ENCODE data around the gene RPH3AL. TPM values are rescaled to one million over a fixed set of nuclear protein-coding genes. Genes with fewer than 3 reads are reported as not detected.

The RPH3AL gene
- total RNA-seq, 1 experiment from 2014 or later, result 3.0 TPM

DNA sequence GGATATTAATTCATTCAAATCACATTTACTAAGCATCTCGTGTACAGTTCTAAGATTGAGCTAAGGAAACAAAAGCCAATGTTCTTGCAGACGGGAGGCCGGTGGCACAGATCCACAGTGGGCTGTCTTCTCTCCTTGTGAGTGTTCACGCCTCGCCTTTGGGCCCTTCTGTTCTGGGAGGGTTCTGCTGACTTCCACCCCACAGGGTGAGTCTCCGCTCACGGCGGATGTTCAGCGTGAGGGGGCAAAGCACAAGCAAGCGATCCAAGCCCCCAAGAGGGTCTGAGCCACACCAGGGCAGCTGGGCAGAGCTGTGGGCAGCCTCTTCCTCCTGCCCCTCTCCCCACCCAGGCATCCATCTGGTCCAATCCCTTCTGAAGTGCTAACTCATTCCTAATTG, 86.9 kb downstream of the RPH3AL start:
- no peak for TF ChIP-seq CTCF (conservative IDR thresholded peaks at IDR 0.05)

More for the DNA sequence above, 86.9 kb downstream of the RPH3AL start:
- no peaks in the 10 kb centered on the region for H4K20me1 ChIP-seq (ENCODE audit: control insufficient read depth, insufficient read depth, insufficient read length)
- no peak overlapping the region for H2AK5ac ChIP-seq (ENCODE audit: insufficient read length, low read length)
- H3K56ac ChIP-seq (ENCODE audit: insufficient read length, low read depth, low read length), result no peak overlapping the region
- H2AFZ ChIP-seq (ENCODE audit: low read length), result no peak overlapping the region
- no peak overlapping the region for H3K14ac ChIP-seq (ENCODE audit: insufficient read depth, low read length)
- no peak overlapping the region for H3K23ac ChIP-seq (ENCODE audit: insufficient read length, low read depth, low read length)
- H2BK15ac ChIP-seq (ENCODE audit: low read depth, low read length), result no peak overlapping the region
- H4K8ac ChIP-seq (replicated peaks; ENCODE audit: insufficient read length, low read depth, low read length), result no peak overlapping the region
- no CpG with 5 or more reads among the region's 10 CpGs for WGBS (ENCODE audit: extremely low coverage, insufficient read length, low lambda C conversion rate)
- peaks cover 20% of the 10 kb centered on the region for H3K27me3 Mint-ChIP-seq (ENCODE audit: low read depth)
- peaks cover 22 to 29% of the 10 kb centered on the region in 2 experiments for H3K9me3 Mint-ChIP-seq
- no peak overlapping the region for H4K91ac ChIP-seq (ENCODE audit: insufficient read length, low read depth, low read length)
- no peak overlapping the region for H3T11ph ChIP-seq (ENCODE audit: low read length)
- H4K5ac ChIP-seq (ENCODE audit: insufficient read length, low read depth, low read length), result no peak overlapping the region
- H3K79me1 ChIP-seq (ENCODE audit: insufficient read depth, low read depth, low read length, poor library complexity, severe bottlenecking), result no peaks in the 10 kb centered on the region
- H2BK12ac ChIP-seq (ENCODE audit: insufficient read length, low read depth, low read length), result no peak overlapping the region
- H3K27ac Mint-ChIP-seq, result no peak overlapping the region
- no peaks in the 10 kb centered on the region for H3K27me3 ChIP-seq (ENCODE audit: insufficient read depth, low read length)
- no peak overlapping the region for H3K4me3 Mint-ChIP-seq
- H3K4me1 ChIP-seq (ENCODE audit: insufficient read depth, low read length), result no peaks in the 10 kb centered on the region
- H2BK120ac ChIP-seq (ENCODE audit: low read depth, low read length, poor library complexity, severe bottlenecking), result no peak overlapping the region
- H2BK20ac ChIP-seq (ENCODE audit: low read depth, low read length, poor library complexity, severe bottlenecking), result no peak overlapping the region
- H3K36me3 Mint-ChIP-seq (ENCODE audit: insufficient read depth in 1 of 3, low read depth in 3 of 3), result peaks cover 16 to 25% (median 23%) of the 10 kb centered on the region in 3 experiments
- H3K23me2 ChIP-seq (ENCODE audit: insufficient read length, low read depth, low read length, poor library complexity, severe bottlenecking), result no peaks in the 10 kb centered on the region
- peaks cover 10 to 12% of the 10 kb centered on the region in 2 experiments for H3K4me1 Mint-ChIP-seq
- H3K27ac ChIP-seq (ENCODE audit: insufficient read length, low read depth, low read length), result no peak overlapping the region
- no peaks in the 10 kb centered on the region for H3K9me3 ChIP-seq (ENCODE audit: control insufficient read depth, low read depth, low read length)
- H3K79me2 ChIP-seq (ENCODE audit: insufficient read depth, low read length), result no peaks in the 10 kb centered on the region
- H3K4me2 ChIP-seq (ENCODE audit: insufficient read depth, insufficient read length, low read length), result no peak overlapping the region
- H3K4ac ChIP-seq (ENCODE audit: low read depth, low read length), result no peak overlapping the region
- no peak overlapping the region for H3K18ac ChIP-seq (ENCODE audit: insufficient read length, low read depth, low read length)
- no peak overlapping the region for H2BK5ac ChIP-seq (ENCODE audit: insufficient read length, low read length)
- DNase-seq, result no peak
- no peak overlapping the region for H3K9ac ChIP-seq (ENCODE audit: extremely low read depth, insufficient read length, low read length)

Data from H9 (cell line).